Measurements from ENCODE around the gene THAP10. TPM values are rescaled to one million over a fixed set of nuclear protein-coding genes. Genes with fewer than 3 reads are reported as not detected.

Gene THAP10
- total and polyA plus RNA-seq, 9 of the 15 experiments (the other 6 are each of a cell fraction or from before 2014, with no cell fraction given): 0.04 to 0.28 (median 0.09) TPM; not detected in 3

DNA sequence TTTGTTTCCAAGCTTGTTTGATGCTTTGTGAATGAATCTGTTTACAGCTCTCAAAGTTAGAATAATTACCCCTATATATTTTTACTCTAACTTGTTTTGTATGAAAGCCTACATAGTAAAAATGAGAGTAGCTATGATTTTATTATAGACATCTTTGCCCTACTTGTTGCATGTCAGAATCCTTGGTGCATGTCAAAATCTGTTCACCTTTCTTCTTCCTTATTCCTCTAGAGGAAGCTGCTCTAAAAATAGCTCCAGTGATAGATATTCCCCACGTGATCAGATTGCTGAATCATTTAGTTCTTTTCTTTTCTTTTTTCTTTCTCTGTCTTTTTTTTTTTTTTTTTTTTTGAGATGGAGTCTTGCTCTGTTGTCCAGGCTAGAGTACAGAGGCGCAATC lies 40.2 kb upstream of the THAP10 start:
- BruUV-seq (replicated peaks): no TSS peak
- Histone ChIP-seq H2AFZ (ENCODE audit: low read depth, low read length) (no peak overlapping the region), H3K9me1 (ENCODE audit: control insufficient read depth, insufficient read depth, low read length) (no peaks in the 10 kb centered on the region), H3K9ac (ENCODE audit: insufficient read depth in 1 of 2, low read depth in 2 of 2, low read length in 2 of 2) (no peak overlapping the region), H3K27me3 (ENCODE audit: control insufficient read depth in 2 of 2, insufficient read depth in 2 of 2, low read length in 2 of 2) (no peaks in the 10 kb centered on the region), H4K20me1 (replicated peaks; ENCODE audit: control insufficient read depth, insufficient read depth, low read length) (no peaks in the 10 kb centered on the region), H3K9me3 (replicated peaks; ENCODE audit: control insufficient read depth, insufficient read depth, low read depth, low read length) (no peaks in the 10 kb centered on the region), H3K4me1 (replicated peaks in 1 of 2; ENCODE audit: control insufficient read depth in 2 of 2, insufficient read depth in 2 of 2, low read length in 2 of 2) (no peaks in the 10 kb centered on the region), H3K36me3 (ENCODE audit: control insufficient read depth, insufficient read depth, low read length) (no peaks in the 10 kb centered on the region), H3K4me3 (no peak overlapping the region), H3K4me2 (ENCODE audit: insufficient read depth, low read length) (no peak overlapping the region), H3K27ac (ENCODE audit: extremely low read depth, low read depth, low read length) (no peak overlapping the region), H3K79me2 (ENCODE audit: control insufficient read depth, insufficient read depth, low read length) (no peaks in the 10 kb centered on the region)
- intact Hi-C loops (cut with micrococcal nuclease): no loop called here
- DNase-seq (ENCODE audit: extremely low read depth in 1 of 4, low spot score in 3 of 4) (no peak), ATAC-seq (no peak), FAIRE-seq (no peak)
- ChIA-PET POLR2A (no interaction called here), CTCF (ENCODE audit: low intra/inter-chr PET ratio) (no interaction called here)
- WGBS (ENCODE audit: insufficient coverage, low coverage, missing lambda C conversion rate): 0% methylated on average over 1 of the region's 2 CpGs
- TF ChIP-seq, protein P1, sequence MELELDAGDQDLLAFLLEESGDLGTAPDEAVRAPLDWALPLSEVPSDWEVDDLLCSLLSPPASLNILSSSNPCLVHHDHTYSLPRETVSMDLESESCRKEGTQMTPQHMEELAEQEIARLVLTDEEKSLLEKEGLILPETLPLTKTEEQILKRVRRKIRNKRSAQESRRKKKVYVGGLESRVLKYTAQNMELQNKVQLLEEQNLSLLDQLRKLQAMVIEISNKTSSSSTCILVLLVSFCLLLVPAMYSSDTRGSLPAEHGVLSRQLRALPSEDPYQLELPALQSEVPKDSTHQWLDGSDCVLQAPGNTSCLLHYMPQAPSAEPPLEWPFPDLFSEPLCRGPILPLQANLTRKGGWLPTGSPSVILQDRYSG (tag; conservative IDR thresholded peaks at IDR 0.05; ENCODE audit: low read depth): no peak
- no peak for TF ChIP-seq HNRNPH1 (optimal IDR thresholded peaks at IDR 0.05; ENCODE audit: low read depth, low read length)
- in situ Hi-C loops (cut with MboI): no loop called here

DNA sequence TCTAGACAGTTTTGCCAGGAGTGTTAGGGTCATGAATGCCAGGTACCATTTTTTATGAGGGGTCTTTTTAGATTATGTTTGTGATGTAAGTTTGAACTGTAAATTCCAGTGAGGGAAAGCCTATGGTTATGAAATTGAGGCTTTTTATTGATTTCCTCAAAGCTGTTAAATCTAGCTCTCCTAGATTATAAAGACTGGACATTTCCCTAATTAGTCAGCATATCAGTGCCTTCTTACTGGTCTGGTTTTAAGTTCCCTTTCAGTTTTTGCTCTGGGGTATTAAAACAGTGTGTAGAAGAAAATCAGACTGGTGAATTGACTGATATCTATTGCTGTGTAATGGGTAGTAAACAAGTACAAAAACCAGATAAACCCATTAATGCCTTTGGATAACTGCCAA lies 39.6 kb upstream of the THAP10 start:
- Histone ChIP-seq H3K4me1 (replicated peaks in 1 of 2; ENCODE audit: control insufficient read depth in 2 of 2, insufficient read depth in 2 of 2, low read length in 2 of 2) (no peaks in the 10 kb centered on the region), H3K9me1 (ENCODE audit: control insufficient read depth, insufficient read depth, low read length) (no peaks in the 10 kb centered on the region), H3K36me3 (ENCODE audit: control insufficient read depth, insufficient read depth, low read length) (no peaks in the 10 kb centered on the region), H4K20me1 (replicated peaks; ENCODE audit: control insufficient read depth, insufficient read depth, low read length) (no peaks in the 10 kb centered on the region), H3K27me3 (ENCODE audit: control insufficient read depth in 2 of 2, insufficient read depth in 2 of 2, low read length in 2 of 2) (no peaks in the 10 kb centered on the region), H3K9ac (ENCODE audit: insufficient read depth in 1 of 2, low read depth in 2 of 2, low read length in 2 of 2) (no peak overlapping the region), H3K27ac (ENCODE audit: extremely low read depth, low read depth, low read length) (no peak overlapping the region), H3K4me2 (ENCODE audit: insufficient read depth, low read length) (no peak overlapping the region), H3K9me3 (replicated peaks; ENCODE audit: control insufficient read depth, insufficient read depth, low read depth, low read length) (no peaks in the 10 kb centered on the region), H3K79me2 (ENCODE audit: control insufficient read depth, insufficient read depth, low read length) (no peaks in the 10 kb centered on the region), H2AFZ (ENCODE audit: low read depth, low read length) (no peak overlapping the region), H3K4me3 (no peak overlapping the region)
- no TSS peak for BruUV-seq (replicated peaks)
- intact Hi-C loops (cut with micrococcal nuclease): no loop called here
- DNase-seq (ENCODE audit: extremely low read depth in 1 of 4, low spot score in 3 of 4) (no peak), ATAC-seq (no peak), FAIRE-seq (no peak)
- ChIA-PET POLR2A (no interaction called here), CTCF (ENCODE audit: low intra/inter-chr PET ratio) (no interaction called here)
- in situ Hi-C loops (cut with MboI): no loop called here
- TF ChIP-seq MYNN (IDR thresholded peaks at IDR 0.05) (no peak), MYNN (CRISPR knock-in tag; IDR thresholded peaks at IDR 0.05) (no peak), HNRNPLL (IDR thresholded peaks at IDR 0.05; ENCODE audit: low read depth, low read length, poor library complexity, severe bottlenecking) (no peak), ARNT (IDR thresholded peaks at IDR 0.05) (no peak)
- TF ChIP-seq, protein P2, sequence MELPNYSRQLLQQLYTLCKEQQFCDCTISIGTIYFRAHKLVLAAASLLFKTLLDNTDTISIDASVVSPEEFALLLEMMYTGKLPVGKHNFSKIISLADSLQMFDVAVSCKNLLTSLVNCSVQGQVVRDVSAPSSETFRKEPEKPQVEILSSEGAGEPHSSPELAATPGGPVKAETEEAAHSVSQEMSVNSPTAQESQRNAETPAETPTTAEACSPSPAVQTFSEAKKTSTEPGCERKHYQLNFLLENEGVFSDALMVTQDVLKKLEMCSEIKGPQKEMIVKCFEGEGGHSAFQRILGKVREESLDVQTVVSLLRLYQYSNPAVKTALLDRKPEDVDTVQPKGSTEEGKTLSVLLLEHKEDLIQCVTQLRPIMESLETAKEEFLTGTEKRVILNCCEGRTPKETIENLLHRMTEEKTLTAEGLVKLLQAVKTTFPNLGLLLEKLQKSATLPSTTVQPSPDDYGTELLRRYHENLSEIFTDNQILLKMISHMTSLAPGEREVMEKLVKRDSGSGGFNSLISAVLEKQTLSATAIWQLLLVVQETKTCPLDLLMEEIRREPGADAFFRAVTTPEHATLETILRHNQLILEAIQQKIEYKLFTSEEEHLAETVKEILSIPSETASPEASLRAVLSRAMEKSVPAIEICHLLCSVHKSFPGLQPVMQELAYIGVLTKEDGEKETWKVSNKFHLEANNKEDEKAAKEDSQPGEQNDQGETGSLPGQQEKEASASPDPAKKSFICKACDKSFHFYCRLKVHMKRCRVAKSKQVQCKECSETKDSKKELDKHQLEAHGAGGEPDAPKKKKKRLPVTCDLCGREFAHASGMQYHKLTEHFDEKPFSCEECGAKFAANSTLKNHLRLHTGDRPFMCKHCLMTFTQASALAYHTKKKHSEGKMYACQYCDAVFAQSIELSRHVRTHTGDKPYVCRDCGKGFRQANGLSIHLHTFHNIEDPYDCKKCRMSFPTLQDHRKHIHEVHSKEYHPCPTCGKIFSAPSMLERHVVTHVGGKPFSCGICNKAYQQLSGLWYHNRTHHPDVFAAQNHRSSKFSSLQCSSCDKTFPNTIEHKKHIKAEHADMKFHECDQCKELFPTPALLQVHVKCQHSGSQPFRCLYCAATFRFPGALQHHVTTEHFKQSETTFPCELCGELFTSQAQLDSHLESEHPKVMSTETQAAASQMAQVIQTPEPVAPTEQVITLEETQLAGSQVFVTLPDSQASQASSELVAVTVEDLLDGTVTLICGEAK (IDR thresholded peaks at IDR 0.05): no peak
- TF ChIP-seq, protein P2 (CRISPR knock-in tag; IDR thresholded peaks at IDR 0.05): no peak

Measured in K562 (cell line).